HG03457 (cell line): Measurements from ENCODE around the gene SYTL1.
"Not testable (repeated sequence)": the region's sequence is repeated elsewhere in the genome, so short reads cannot be mapped to it uniquely, and the experiment has no call there.

ENCODE experiments used
- ATAC-seq: cut with Tn5 transposase; IDR thresholded peaks from one replicate; pipeline ENCODE4 v1.9.1; 2021; ENCODE audit warnings: moderate number of reproducible peaks; ENCODE audit not compliant: unreplicated experiment

SYTL1 gene

DNA sequence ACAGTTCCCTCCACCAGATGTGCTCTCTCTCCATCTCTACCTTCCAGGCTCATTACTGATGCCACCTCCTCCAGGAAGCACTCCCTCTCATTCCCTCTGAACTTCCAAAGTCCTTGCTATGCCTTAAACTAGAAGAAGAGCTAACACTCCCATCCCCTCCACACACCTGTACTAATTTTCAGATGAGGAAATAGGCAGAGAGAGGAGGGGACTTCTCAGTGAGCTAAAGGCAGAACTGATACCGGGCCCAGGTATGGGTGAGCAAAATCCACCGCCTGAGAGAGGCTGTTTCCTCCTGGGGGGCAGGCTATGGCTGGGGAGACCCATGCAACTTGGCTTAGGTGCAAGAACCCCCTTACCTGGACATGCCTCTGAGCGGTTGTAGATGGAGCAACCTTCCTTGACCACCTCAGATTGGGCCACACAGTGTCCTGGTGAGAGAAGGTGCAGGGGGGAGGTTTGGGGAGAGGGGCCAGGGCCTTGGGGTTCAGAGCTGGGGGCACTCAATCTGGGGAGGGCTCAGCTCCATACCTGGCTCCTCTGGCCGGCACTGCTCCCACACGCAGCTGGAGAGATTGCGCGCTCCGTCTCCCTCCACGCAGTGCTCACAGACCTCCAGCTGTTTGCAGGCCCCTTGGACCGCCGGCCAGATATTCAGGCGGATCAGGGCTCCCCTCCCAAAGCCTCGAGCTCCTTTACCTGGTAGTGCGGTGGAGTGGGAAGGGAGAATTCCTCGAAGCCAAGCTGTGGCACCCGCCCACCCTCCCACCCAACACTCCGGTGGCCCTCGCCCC is 40.3 kb downstream of the SYTL1 start:
- ATAC-seq, result no peak

DNA sequence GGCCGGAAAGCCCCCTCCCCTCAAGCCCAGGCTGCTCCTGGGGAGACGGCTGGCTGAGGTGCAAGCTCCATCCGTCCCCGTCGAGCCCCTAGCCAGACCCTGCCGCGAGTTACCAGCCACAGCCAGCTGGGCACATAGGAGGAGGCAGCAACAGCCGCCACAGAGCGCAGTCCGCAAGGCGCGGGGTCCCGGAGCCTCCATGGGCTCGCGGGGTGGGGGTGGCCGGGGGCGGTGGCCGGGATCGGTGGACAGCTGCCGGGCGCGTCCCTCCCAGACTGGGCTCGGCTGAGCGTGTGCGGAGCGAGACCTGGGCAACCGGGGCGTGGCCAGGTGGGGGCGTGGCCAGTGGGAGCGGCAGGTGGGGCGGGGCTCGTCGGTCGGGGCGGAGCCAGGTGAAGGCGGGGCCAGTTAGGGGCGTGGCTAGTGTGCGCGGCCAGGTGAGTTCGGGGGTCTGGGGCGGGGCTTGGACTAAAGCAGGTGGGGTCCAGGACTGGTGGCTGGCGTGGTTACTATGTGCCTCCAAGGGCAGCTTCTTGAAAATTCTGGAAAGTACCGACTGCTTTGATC is 41.3 kb downstream of the SYTL1 start, which contains the start of gene CD164L2:
Gene CD164L2 (minus strand): TSS at position 295 of the 567 bp plus-strand sequence. CDS start 94 bp downstream, at position 201.
- ATAC-seq, result no peak

DNA sequence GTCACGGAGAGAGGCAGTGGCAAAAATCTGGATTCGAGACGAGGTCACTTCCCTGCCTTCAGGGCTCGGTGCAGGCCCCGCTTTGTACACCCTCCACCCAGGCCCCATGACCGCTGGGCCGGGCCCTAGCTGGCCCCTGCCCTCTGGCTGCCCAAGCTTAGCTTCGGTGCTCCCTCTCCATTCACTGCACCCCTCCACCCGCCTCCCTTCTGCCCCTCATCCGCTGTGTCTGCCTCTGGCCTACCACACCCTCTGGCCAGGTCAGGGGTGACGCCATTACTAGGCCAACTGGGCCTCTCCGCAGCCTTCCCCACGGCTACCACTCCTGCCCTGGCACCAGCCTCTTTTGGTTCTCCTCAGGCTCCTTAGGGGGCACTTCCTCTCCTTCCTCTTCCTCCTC is 41.8 kb downstream of the SYTL1 start:
- ATAC-seq, result no peak

DNA sequence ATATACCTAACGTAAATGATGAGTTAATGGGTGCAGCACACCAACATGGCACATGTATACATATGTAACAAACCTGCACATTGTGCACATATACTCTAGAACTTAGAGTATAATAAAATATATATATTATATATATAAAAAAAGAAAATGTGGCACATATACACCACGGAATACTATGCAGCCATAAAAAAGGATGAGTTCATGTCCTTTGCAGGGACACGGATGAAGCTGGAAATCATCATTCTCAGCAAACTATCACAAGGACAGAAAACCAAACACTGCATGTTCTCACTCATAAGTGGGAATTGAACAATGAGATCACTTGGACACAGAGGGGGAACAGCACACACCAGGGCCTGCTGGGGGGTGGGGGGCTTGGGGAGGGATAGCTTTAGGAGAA is 43.0 kb downstream of the SYTL1 start:
- ATAC-seq, result not testable (repeated sequence)

DNA sequence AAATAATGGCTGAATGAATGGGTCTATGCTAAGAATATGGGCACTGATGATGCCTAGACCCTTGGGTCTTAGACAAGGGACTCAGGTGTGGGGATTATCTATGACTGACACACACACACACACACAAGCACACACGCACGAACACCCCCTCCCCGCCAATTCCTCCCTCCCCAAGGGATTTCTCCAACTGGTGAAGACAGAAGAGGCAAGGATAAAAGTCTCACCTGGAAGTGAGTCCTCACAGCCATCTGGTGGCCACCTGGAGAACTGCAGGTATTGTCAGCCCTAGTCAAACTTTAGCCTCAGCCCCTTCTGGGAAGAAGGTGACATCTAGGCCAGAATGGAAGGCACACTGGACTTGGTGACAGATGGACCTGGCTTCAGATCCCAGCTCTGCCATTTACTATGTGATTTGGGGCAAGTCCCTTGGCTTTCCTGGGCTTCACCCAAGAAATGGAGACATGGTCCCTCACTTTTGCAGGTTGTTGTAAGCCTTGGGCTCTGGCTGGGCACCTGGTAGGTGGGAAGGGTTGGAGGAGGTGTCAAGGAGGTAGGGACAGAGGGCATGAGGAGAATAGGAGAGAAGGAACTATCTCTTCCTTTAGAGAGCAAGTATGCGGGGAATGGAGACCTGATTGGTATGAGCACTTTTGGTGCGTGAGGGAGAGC is 46.6 kb downstream of the SYTL1 start:
- no peak for ATAC-seq

DNA sequence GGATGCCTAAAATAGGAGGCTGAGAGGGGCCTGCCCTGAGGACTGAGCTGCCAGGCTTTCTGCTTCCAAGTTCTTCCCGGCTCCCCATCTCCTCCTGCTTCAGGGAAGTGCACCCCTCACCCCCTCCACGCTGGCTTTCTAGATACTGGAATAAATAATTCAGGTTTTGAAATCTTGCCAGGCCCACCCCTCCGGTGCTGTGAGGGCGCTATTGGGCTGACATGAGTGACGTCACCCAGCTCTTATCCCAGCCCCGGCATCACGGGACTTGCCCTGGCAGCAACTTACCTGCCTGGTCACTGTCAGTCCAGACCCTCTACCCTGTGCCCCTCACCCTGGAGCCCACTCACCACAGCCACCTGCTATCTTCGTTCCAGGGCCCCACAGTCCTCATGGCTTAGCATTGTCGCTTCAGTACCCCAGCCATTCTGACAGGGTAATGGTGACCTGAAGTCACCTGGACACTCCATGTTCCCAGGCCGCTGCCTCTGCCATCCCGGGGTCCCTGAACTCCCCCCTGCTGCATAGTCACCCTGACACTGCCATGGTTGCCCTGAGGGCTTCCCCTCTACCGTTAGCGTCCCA is 49.8 kb downstream of the SYTL1 start:
- no peak for ATAC-seq

DNA sequence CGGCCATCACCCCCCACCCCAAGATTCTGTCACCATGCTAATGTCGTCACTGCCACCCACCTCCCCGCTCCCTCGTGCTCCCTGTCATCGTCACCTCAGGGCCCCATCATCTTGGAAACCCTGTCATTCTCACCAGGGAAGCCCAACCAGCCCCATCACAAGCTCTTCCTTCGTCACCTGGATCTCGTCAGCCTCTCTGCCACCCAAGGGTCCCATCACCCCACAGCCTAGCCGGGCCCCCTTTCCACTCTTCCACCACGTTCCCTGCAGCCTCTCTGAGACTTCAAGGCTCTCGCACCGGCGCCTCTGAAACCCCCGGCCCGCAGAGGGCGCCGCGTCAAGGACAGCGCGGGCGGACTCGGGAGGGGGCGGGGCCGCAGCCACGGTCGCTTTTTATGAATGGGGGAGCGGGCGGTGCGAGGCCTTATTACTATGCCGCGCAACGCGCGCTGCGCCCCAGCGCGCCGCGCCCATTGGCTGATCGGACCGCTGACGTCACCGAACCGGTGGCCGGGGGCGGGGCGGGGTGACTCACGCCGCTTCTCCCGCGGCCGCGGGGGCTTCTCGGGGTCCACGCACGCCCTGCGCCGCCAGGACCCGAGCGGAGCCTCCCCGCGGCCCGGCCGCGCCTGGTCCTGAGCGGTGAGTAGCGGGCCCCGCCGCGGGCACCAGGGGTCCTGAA is 50.4 kb downstream of the SYTL1 start, which contains the start of gene GPR3:
Gene GPR3 (plus strand): TSS at position 527 of the 682 bp plus-strand sequence. CDS start 1,177 bp downstream, outside the sequence.
- ATAC-seq, result peak; percentile 71

DNA sequence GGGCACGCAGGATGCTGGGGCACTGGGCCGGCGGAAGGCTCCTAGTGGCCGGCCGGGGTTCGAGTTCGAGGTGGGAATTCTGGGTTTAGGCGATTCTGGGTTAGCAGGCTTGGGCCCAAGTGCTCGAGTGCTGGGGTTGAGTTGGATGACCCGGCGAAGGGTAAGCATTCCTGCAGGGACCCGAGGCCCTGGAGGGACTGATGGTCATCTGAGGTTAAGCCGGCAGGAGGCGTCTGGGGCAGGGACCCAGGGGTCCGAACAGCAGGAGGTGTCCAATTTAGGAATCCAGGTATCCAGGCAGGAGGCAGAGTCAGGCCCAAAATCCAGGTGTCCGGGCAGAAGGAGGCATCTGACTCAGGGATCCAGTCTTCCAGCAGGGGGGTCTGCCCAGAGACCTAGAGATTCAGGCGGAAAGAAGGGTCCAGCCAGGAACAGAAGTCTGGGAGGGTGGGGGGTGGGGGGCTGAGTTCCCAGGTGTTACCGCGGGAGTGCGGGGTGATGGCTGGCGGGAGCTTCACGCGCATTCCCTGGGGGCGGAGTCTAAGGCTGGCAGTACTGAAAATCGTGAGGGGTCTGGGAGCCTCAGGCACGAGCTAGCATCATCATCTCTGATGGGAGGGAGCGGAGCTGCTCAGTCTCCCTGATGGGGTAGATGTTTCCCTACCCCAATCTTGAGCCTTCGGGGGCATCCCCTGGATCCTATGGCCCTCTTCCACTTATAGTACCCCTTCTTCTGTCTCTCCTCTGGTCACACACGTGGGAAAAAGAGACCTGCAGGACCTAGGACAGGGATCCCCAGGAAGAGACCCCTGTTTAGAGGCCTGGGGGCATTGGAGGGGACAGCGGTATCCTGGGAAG is 51.2 kb downstream of the SYTL1 start:
- ATAC-seq, result peak; percentile 12

DNA sequence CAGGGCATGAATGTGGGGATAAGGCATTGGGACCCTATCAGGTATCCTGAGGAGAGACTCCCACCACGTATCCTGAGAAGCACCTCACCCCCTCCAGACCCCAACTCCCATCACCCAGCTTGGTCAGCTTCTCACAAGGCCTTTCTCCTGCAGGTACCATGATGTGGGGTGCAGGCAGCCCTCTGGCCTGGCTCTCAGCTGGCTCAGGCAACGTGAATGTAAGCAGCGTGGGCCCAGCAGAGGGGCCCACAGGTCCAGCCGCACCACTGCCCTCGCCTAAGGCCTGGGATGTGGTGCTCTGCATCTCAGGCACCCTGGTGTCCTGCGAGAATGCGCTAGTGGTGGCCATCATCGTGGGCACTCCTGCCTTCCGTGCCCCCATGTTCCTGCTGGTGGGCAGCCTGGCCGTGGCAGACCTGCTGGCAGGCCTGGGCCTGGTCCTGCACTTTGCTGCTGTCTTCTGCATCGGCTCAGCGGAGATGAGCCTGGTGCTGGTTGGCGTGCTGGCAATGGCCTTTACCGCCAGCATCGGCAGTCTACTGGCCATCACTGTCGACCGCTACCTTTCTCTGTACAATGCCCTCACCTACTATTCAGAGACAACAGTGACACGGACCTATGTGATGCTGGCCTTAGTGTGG is 51.9 kb downstream of the SYTL1 start:
- no peak for ATAC-seq

DNA sequence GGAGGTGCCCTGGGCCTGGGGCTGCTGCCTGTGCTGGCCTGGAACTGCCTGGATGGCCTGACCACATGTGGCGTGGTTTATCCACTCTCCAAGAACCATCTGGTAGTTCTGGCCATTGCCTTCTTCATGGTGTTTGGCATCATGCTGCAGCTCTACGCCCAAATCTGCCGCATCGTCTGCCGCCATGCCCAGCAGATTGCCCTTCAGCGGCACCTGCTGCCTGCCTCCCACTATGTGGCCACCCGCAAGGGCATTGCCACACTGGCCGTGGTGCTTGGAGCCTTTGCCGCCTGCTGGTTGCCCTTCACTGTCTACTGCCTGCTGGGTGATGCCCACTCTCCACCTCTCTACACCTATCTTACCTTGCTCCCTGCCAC is 52.4 kb downstream of the SYTL1 start:
- no peak for ATAC-seq

DNA sequence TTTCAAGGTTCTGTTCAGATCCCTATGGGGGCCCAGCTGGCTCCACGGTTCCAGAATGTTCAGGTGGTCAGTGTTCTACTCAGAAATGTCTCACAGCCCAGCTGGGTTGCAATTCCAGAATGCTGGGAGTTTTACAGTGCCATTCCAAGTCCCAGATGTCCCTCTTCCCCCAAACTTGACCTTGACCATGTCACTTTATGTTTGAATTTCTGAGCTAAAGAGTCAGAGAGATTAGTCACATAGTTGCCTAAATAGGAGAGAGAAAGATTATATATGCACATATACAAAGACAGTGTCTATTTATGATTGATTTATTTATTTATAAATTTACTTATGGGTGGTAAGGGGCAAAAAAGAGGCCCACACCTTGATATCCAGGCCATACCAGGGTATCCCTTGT is 53.1 kb downstream of the SYTL1 start:
- no peak for ATAC-seq

DNA sequence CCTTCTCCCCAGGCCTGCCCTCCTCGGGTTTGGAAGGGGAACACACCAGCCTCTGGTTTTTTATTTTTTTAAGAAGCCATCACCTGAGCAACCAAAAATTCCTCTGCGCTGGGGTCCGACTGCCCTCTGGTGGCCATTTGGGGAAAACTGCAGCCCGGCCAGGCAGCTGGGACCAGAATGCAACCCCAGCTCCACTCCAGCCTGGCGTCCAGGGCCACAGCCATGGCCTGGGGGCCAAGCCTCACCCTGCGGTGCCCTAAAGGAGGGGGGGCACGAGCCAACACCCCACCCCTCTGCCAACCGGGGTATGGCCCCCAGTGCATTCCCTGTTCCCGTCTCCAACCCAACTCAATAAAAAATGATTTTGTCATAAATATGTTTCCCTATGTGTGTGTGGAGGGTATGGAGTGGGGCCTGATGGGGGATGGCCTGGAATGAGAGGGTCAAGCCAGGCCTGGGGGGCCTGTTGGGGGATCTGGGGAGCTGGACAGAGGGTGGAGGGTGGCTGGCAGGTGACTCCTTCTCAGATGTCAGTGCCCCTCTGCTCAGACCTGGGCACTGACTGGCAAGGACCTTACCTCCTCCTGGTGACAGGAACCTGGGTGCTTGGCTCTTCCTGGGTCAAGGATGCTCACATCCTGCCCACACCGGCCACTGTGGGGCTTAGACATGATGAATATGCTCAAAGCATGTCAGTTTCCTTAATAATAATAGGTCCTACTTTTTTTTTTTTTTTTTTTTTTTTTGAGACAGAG is 53.8 kb downstream of the SYTL1 start:
- no peak for ATAC-seq

DNA sequence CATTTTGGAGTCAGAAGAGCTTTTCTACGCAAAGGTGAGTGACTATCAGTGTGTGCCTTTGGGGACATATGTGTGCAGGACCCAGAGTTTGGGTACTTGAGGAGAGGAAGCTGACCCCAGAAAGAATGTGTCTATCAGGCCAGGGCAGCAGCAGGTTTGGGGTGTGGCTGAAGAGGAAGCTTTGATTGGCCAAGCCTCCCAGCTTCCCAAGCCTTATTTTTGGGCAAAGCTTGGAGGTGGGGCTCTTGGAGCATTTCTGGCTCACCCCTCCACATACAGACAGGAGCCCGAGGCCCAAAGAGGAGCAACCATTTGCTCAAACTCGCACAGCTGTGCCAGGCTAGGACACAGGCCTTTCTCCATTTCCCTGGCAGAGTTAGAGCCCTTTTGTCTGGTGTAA is 55.3 kb downstream of the SYTL1 start:
- no peak for ATAC-seq

DNA sequence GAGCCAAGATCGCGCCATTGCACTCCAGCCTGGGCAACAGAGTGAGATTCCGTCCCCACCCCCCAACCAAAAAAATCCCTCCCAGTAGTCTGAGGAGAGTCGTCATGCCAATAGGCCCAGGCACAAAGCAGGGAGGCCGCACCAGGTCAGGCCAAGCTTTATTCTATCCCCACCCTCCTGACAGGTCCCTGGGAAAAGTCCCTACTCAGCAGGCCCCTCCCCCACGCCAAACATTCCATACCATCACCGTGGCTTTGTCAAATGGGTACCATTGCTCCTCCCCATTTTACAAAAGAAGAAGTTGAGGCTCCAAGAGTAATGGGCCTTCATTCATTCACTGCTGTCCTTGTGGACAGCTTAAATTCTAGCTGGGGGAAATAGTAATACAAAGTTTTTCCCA is 55.9 kb downstream of the SYTL1 start:
- ATAC-seq, result no peak

DNA sequence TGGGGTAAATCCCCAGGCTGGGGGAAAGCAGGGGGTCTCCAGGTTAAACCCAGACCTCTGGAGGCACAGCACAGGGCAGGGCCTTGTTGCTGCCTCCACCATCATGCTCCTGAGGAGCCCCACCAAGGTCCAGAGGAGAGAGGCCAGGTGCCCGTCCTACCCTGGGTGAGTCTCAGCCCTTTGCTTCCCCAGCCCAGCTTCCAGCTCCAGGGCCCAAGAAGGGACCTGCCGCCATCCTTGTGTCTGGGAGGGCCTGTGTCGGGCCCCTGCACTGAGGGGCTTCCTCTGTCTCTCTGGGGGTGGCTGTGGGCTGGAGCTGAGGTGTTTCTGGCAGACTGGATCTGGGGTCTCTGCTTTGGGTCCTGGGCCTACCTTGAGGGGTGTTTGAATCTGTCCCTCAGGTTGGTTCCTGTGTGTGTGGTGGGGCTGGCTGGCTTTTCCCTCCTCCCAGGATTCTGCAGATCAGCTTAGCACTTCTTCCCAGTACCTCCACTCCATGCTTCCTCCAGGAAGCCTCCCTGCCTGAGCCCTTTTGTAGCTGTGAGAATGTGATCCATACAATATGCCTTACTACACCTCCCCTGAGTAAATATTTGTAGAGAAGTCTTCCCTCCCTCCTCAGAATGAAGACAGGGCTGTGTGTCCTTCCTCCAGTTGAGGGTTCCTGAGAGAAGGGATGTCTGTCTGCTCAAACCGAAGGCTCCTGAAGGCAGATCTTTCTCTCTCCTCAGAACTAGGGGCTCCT is 56.8 kb downstream of the SYTL1 start:
- no peak for ATAC-seq

DNA sequence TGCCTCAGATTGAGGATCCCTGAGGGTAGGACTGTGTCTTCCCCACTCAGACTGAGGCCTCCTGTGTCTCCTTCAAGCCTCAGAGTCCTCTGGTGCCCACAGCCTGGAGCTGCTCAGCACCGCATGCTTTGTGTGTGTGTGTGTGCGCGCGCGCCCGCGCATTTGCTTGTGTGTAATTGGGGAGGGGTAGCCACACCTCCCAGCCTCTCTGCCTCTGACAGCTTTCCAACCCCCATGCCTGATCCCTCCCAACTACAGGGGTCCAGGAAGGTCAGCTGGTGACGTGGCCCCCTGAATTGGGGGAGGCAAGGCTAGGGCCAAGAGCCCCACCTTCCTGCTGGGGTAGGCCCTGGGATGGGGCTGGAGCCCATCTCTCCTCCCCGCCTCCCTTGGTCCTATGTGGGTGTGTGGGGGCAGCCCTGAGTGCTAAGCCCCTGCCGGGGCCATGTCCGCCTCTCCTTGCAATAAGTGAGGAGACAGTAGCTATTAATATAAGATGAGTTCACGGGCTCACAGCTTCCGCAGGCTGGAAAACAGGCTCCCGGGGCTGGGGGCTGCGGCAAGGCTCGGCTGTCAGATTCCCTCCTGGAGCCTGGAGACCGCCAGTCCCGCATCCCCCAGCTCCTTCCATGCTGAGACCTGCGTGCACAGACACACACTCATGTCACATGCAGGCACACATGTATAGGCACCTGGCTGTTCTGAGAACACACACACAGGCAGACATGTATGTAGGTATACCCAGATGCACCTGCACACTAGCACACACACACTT is 57.6 kb downstream of the SYTL1 start:
- no peak for ATAC-seq
